COR-L47 (cell line): ENCODE data around the gene ZHX3.

Experiments
- DNase-seq: peaks from one replicate; lab custom pipeline; 2025; lab: John Stamatoyannopoulos, UW

The ZHX3 gene

DNA sequence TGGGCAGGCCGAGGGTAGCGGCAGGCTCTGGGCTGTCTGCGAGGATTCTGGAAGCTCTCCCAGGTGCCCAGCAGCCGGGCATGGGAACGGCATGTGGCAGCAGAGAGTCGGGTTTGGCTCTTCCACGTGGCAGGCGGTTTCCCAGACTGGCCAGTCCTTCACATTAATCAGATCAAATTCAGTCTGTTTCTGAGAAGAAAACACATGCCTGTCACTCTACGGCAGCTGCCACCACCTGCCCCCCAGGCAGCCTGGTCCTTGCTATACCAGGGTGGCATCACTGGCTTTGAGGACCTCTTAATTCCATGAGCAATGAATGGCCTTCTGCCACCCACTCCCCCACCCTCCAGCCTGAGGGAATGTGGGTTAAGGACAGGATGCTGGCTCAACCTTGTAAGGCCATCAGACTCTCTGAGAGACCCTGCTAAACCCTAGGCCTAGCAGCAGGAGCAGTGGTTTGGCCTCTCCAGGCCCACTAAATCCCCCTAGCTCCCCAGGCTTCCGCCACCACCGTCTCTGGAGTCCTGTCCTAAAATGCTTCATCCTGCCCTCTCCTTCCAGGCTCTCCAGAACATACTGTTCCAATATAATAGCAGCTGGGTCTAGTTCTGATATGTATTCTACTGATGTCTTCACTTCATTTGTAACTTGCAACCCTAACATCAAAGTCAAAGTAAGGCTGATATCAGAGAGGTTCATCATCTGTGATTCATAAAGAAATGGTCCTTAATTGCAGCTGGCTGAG lies 132.3 kb downstream of the ZHX3 start:
- DNase-seq: no peak

DNA sequence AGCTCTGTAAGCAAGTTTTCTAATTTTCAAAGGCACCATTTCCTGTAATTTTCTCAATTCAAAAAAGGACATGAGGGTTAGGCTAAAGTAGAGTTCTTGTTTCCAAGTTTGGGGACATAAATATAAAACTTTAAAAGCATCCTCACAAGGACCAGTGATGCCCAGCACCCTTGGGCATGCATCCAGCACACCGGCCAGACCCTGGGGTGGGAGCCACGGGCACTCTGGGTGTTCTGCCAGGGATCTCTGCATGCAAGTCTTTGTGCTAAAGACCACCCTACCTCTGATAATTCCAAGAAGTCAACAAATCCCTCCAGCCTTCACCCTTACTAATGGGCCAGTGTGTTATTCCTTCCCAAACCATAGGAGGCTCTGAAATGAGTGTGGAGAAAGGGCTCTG lies 133.7 kb downstream of the ZHX3 start:
- DNase-seq: no peak

DNA sequence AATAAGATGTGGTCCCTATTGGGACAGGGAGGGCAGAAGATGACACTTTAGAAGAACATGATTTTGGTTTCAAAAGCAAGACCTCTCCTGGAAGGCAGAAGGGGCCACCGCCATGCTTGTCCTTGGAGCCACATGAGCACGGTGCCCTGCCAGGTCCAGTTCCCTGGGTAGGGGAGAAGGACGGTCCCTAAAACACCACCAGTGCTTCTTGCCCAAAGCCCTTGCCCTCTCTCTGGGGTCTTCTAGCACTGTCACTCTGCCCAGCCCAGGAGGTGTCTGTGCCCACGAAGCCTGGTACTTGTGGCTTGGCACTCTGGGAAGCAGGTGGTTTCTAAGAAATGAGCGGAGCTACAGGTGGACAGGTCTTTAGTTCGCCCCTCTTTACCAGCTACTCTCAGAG lies 134.1 kb downstream of the ZHX3 start:
- DNase-seq: no peak

DNA sequence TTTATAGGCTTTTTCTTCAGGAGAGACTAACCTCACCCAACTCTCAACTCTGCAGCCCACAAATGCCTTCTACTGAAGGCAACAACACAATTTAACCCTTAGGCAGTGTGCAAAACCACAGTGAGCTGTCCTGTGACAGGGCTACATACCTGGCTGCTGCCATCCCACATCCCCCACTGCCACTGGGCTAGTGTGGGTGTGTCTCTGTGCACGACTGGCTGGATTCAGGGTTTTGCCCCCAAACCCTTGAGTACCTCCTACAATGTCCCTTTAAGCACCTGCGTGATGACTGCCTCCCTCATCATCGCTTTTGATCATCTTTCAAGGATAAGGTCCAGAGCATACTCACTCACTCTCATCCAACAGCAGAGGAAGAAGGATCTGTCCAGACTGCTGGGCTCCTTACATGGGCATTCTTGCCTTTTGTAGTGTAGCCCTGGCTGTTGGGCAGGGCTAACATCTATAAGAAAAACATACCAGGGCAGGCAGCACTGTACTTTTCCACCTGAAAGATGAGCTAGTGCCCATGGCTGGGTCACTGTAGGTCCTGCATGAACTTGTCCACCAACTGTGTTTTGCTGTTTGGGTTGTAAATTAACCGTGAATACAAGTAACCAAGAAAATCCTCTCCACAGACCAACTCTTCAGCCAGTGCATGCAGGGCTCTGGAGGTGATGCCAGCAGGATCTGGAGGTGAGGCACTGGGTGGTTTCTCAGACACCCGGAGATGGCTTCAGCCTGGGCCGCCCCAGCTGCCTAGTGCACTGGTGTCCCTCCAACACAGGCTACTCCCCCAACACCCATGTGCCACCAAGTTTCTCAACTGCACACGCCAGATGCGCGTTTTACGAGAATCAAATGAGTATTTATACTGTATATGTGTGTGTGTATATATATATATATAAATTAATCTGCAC lies 135.0 kb downstream of the ZHX3 start:
- no peak for DNase-seq

DNA sequence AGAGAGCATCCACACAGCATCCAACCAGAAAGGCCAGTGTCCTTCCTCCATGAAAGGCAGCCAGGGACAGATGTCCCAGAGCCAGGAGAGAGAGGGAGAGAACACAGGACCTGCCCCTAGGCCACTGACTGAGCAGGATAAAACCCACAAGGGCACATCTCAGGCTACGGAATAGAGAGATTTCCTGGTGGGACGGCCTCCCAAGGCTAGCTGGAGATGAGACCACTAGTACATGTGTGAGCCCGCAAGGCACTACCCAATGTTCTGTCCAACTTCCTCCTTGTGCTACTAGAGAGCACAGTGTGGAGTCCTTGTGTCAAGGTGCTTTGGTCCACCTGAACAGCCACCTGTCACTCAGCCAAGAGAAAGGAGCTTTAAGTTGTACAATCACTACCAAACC lies 136.0 kb downstream of the ZHX3 start:
- no peak for DNase-seq

DNA sequence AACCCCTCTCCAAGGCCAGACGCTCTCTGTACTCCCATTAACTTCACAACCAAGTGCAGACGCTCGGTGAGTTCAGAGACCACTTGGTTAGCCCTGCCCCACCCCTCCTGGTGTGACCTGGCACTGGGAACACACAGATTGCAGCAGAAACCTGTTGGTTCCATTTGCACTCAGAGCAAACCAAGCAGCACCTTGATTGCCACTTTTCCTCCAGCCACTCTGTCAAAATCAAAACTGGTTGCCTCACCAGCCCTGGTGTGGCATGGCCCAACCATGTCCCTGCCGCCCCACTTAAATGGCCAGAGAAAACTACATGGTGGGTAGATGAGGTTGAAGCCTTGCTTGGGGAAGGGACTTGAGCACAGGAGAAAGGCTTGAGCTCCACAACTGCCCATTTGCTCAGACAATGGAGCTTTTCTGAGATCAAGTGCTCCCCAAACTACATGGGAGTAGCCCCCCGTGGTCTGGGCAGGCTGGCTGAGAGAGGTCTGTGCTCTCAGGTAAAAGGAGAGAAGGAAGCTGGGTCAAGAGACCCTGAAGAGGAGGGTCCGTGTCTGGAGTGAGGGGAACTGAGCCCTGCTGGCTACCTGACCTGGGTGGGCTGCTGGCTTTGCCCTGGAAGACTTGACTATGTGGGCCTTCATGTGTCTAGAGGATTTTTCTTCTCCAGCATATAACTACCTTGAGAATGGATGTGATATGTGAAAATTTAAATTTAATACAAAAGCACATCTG lies 136.8 kb downstream of the ZHX3 start:
- no peak for DNase-seq

DNA sequence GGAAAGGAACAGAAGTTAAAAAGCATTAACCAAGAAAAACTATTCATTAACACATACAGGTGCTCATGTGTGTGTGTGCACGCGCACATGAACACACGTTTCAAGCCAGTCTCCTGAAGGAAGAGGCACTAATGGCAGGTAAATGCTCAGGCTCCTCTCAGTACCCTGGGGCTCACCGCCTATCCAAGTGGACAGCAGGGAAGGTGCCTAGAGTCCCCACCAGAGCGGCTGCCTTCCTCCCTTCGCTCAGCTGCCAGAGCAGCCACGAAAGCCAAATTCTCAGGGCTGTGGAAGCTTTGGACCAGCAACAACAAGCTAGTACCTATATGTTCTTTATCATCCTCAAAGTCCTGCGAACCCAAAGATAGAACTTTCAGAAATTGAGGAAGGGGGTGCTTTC lies 137.6 kb downstream of the ZHX3 start:
- no peak for DNase-seq

DNA sequence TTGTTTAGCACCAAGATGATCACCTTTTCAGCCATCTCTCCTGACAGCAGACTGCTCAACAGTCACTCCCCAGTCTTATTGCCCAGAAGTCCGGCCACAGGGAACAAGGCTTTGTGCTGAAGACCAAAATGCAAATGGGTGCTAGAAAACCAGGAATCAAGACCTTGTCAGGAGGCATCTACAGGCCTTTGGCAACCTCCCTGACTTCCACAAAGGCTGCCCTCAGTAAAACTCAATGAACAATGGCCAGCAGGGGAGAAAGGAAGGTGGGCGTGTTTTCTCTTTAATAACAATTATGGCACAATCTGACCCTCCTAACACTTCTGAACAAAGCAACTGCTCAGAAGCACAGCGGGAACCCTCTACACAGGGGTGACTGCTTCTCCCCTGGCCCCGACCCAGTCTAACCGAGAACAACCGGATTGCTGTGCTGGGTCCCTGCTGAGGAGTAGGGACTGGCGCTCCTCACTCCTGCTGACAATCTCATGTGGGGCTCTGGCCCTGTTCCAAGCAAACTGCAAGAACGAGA lies 138.6 kb downstream of the ZHX3 start:
- DNase-seq: peak; percentile 97

DNA sequence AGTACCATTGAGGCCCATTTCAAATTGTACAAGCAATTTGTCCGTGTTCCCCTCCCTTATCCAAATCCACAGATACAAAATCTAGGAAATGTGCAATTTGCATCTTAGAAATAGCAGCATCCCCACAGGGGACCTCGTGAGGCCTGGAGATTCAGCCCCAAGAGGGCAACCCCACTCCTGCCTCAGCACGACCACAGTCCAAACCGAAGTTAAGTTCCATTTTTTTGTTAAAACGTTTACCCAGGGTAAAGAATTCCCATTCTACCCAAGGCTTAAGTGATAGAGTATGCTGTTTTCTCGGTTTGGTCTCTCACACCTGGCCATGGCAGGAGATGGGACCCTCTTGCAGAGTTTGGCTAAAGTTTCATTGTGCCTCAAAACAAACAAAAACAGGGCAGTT lies 139.0 kb downstream of the ZHX3 start:
- no peak for DNase-seq

DNA sequence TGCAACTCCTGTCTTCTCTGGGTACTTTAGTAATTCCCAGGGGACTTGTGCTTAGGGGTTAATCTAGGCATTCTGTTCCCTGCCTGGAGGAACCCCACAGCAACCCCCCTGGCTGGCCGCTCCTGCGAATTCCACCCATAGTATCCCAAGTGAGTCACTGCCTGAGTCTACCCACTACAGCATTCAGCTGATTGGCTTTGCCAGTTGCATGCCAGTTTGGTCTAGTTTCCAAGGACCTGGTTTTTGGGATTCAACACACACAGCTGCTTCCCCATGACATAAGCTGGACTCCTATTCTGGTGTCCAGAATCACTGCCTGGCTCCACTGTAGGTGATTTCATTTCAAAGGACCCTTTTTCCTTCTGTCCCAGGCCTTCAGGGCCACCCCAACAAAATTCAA lies 139.9 kb downstream of the ZHX3 start:
- no peak for DNase-seq

DNA sequence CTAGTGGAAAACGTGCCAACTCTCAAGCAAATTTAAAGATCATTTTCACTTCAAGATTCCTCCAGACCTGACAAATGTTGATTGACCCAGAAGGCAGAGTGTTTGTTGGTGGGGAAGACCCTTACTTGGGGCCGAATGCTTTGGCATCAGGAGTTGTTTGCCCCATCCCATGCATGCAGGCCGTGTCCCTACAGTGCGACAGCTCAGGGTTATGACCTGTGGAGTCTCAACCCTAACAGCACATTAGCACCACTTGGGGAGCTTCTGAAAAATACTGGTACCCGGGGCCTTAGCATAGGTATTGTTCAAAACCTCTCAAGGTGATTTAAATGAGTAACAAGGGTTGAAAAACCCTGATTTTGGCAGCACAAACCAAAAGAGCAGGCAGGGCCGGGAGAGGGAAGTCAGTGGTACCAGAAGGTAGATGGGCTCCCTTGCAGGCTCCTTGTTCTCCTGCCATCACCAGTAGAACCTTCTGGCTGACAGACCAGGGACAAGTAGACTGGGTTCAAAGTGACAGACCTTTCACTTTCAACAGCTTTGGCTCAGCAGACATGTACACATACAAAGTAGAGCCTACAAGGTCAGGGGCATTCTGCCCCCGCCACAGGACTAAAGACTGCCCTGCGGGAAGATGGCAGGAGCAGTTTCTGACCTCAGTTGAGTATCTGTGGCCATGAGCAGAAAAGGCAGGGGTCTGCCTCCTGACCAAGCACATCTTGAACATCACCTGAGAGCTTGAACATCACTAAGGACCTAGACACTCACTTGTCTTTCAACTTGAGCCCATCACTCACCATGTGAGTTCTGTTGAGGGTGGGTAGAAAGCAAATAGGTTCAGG lies 140.6 kb downstream of the ZHX3 start:
- no peak for DNase-seq

DNA sequence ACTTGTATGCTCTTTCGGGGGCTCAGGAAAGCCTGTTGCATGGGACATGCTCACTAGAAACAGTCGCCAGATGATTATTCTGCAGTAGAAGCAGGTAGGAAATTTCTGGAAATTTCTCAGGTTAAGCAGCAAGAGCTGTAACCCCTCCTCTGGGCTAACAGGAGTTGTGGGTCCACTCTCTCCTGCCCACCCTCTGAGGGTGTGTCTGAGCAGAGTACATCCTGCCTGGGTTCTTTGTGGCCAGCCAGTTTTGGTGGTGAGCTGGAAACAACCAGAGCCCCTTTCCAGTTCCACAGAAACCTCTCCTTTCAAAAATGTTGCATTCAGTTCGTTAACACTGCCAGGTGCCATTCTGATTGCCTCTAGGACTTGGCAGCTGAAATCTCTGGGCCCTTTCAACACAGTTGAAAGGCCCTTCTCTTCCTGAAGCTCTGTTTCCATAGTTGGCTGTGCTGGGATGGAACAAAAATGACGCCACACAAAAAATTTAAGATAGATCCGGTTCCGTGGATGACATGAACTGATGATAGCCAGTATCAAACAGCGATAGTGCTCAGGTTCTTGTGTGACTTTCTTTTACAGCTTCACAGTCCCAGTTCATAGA lies 141.7 kb downstream of the ZHX3 start:
- no peak for DNase-seq

DNA sequence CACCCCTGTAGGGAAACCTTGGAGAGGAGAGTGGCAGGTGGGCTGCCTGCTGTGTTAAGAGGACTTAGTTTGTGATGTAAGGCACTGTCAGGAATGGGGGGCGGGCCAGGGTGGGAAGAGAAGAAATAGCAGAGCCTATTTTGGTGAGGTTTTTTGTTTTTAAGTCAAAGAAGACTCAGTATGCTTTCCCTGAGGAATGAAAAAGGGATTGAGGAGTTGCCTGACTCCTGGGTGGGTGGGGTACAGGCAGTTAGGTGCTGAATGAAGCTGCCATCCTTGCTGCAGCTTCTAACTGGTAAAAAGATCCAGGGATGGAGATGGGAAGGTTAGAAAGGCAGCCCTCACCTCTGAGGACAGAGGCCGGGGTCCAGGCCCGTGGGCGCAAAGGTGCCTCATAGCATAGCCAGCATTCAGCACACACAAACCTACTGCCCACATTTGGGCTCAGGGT lies 142.3 kb downstream of the ZHX3 start:
- DNase-seq: no peak

DNA sequence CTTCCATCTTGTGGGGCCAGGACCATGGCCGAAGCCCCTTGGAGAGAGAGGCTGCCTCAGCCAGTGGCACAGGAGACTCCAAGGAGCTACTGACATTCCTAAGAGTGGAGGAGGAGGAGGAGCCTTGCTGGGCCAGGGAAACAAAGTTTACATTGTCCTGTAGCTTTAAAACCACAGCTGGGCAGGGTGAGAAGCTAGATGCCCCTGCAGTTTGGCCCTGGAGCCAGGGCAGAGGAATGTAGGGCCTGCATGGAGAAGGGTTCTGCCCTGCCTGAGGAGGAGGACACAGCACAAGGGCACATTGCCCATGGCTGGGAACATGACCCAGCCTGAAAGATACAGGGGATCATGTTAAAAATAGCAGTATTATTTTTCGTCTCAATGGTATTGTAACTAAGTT lies 142.7 kb downstream of the ZHX3 start:
- no peak for DNase-seq

DNA sequence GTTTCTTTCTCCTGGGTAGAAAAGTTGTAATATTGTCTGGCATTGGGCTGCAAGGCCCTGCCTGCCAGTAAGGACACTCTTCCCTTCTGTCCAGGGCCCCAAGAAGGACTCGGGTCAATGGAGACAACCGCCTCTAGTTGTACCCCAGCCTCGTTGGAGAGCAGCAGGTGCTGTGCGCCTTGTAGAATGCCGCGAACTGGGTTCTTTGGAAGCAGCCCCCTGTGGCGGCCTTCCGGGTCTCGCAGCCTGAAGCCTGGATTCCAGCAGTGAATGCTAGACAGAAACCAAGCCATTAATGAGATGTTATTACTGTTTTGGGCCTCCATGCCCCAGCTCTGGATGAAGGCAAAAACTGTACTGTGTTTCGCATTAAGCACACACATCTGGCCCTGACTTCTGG lies 143.2 kb downstream of the ZHX3 start:
- no peak for DNase-seq

DNA sequence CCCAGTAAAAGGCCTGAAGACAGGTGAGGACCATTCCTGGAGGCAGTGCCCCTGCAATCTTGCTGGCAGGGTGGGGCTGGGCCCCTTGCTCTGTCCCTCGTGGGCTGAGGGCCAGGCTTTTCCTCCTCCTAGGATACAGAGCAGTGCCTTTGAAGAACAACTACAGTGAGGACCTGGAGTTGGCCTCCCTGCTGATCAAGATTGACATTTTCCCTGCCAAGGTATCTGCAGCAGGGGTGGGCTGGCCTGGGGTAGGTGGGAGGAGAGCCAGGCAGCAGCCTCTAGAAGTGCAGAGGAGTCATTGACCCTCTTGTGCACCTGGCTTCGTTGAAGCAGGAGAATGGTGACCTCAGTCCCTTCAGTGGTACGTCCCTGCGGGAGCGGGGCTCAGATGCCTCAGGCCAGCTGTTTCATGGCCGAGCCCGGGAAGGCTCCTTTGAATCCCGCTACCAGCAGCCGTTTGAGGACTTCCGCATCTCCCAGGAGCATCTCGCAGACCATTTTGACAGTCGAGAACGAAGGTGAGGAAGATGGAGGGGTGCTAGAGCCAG lies 143.7 kb downstream of the ZHX3 start:
- no peak for DNase-seq

DNA sequence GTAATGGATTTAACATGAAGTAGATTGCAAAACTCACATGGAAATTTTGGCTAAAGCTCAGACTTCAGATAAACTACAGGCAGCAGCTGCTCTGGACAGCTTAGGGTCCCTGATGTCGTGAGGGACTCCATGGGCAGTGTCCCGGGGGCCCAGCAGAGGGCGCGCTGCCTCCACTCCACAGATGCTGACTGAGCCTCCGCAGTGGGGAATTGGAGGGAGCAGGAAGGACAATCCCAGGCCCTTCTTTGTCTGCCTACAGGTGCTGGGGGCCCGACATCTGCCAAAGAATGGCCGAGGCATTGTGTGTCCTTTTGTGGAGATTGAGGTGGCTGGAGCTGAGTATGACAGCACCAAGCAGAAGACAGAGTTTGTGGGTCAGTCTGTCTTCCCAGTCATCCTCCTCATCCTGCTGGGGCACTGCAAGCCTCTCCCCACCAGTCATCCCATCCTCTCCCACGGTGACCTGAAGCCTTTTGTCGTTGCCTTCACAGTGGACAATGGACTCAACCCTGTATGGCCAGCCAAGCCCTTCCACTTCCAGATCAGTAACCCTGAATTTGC lies 144.3 kb downstream of the ZHX3 start:
- DNase-seq: peak; percentile 50

DNA sequence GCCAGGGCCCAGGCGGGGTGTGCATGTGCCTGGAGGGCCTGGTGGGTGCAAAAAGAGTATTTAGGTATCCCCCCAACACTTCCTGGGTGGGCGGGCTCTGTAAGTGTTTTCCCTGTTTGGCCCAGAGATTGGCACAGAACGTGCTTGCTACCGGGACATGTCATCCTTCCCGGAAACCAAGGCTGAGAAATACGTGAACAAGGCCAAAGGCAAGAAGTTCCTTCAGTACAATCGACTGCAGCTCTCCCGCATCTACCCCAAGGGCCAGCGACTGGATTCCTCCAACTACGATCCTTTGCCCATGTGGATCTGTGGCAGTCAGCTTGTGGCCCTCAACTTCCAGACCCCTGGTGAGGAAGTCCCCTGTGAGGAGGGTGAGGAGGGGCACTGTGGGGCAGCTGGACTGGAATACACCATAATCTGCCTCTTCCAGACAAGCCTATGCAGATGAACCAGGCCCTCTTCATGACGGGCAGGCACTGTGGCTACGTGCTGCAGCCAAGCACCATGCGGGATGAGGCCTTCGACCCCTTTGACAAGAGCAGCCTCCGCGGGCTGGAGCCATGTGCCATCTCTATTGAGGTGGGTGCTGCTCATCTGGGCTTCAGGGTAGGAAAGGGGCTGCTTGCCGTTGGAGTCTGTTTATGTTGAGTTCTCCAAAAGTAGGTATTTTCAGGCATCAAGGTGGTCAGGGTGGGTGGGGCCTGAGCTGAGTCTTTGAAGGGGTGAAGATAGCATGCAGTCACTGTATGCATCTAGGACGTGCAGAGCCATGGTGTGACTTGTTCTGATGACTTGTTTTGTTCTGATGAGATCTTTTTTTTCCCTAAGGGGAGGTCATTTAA lies 145.0 kb downstream of the ZHX3 start:
- DNase-seq: no peak

DNA sequence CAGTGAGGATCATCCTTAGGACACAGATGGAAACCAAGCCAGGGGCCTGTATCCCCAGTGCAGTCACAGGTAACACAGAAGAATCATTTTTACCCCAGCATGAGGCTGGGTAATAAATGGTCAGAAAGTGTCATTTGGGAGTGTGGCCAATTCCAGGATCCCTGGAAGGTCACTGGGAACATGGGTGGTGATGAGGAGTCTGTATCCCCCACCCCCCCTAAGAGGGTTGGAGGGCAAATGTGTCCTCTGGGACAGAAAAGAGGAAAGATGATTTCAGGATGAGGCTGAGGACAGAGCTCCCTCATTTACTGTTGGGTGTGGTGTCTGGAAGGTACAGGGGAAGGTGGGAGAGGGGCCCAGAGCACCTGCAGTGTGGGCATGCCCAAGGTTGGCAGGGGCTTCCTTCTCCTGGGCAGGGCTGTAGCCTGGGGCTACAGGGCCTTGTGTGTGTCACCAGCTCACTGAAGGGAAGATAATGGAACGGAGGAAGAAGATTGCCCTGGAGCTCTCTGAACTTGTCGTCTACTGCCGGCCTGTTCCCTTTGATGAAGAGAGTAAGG lies 145.7 kb downstream of the ZHX3 start:
- DNase-seq: no peak
